Retinal pigment epithelial cell (primary cell): ENCODE results near the gene DUSP6.

Experiments used
- DNase-seq: peaks from one replicate; pipeline ENCODE4 v3.0.0-alpha.2; 2010; ENCODE audit warnings: low read depth
- H3K4me3 ChIP-seq: 2 replicates; pipeline ENCODE4 v1.5.1; 2011; ENCODE audit warnings: mild to moderate bottlenecking, low read length, control low read depth, moderate library complexity
- TF ChIP-seq, protein P1 (sequence below): conservative IDR thresholded peaks from 2 replicates; pipeline ENCODE4 v1.5.1; 2011; ENCODE audit warnings: low read depth, low read length, control low read depth, inconsistent platforms

The DUSP6 gene

DNA sequence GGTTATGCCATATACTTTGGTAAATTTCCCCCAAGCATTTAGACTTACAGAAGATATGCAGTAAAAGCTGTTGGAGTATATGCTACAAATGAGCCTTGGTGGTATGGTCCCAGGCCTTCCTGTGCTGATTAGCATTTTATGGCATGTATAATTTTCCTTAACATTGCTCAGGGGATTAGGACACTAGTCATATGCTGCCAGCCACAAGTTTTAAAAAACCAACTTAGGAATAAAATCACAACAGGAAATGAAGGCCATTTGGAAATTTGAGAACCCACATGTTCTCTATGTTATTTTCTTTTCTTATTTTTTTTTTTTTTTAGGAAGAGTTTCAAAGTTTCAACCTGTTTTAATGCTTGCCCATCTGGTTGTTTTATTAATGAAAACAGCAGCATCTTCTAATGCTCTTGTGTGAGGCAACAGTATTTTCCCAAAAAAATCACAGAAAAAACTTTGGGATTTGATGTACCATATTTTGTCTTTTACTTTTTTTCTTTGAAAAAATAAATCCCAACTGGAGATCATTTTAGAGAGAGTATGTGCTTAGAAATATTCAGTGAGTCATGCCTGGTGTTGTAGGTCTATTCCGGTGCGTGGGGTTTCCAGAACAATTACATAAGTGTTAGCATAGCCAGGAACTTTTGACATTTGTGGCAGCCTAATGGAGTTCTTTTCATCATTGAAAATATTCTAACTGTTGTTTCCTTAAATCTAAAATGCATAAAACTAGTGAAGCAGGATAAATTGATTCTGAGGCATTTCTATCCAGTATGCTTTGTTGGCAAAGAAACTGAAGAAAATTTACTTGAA is 21.7 kb upstream of the DUSP6 start:
- no peak overlapping the region for H3K4me3 ChIP-seq
- peak; percentile 87 for DNase-seq
- TF ChIP-seq, protein P1, sequence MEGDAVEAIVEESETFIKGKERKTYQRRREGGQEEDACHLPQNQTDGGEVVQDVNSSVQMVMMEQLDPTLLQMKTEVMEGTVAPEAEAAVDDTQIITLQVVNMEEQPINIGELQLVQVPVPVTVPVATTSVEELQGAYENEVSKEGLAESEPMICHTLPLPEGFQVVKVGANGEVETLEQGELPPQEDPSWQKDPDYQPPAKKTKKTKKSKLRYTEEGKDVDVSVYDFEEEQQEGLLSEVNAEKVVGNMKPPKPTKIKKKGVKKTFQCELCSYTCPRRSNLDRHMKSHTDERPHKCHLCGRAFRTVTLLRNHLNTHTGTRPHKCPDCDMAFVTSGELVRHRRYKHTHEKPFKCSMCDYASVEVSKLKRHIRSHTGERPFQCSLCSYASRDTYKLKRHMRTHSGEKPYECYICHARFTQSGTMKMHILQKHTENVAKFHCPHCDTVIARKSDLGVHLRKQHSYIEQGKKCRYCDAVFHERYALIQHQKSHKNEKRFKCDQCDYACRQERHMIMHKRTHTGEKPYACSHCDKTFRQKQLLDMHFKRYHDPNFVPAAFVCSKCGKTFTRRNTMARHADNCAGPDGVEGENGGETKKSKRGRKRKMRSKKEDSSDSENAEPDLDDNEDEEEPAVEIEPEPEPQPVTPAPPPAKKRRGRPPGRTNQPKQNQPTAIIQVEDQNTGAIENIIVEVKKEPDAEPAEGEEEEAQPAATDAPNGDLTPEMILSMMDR, result no peak

DNA sequence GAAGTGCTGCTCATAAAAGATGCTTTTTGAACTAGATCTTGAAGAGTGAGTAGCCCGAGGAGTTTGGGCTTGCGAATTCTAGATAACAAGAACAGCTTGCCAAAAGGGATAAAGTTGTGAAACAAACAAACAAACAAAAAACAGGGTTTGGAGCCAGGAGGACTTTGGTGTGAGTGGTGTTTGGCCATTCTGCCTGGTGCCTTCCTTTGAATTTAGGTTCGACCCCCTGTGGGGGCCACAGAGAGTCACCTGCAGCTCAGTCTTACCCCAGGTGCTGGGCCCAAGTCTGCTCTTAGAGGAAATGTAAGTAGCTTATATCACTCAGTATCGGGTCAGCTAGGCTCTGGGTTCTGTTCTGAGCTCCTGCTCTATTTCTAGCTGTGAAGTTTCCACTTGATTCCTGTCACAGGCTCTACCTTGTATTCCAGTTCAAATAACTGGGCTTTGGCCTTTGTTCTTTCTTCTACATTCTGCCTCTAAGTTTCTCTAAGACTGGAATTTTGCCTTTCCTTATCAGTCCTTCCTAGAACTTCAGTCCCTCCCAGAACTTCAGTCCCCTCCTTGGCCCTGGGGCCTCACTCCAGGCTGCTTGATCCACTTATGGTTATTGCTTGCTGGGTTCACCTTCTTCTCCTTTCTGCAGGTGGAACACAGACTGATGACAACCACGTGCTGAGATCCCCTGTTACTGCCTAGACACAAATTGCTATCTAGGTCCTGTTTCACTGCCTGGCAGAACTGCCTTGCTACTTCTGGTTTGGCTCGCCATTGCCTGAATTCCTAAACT is 20.5 kb upstream of the DUSP6 start:
- H3K4me3 ChIP-seq, result no peak overlapping the region
- DNase-seq, result no peak
- TF ChIP-seq, protein P1, result no peak

DNA sequence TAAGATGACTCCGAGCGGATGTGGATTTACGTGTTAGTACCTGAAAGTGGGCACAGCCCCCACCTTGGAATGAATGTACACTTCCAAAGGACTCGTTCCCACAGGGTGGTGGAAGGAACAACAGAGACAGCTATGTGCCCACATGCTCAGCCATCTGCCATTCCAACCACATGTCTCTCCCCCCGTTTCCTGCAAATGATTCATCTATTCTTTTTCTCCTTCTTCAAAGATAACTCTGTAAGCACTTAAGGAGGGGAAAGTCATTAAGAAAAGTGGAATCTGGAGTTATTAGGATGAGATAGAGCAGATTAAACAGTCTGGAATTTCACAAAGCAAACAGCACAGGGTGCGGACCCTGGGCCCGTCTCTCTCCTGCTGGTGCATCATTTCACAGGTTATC is 18.5 kb upstream of the DUSP6 start:
- DNase-seq, result no peak
- no peak overlapping the region for H3K4me3 ChIP-seq
- TF ChIP-seq, protein P1, result no peak

DNA sequence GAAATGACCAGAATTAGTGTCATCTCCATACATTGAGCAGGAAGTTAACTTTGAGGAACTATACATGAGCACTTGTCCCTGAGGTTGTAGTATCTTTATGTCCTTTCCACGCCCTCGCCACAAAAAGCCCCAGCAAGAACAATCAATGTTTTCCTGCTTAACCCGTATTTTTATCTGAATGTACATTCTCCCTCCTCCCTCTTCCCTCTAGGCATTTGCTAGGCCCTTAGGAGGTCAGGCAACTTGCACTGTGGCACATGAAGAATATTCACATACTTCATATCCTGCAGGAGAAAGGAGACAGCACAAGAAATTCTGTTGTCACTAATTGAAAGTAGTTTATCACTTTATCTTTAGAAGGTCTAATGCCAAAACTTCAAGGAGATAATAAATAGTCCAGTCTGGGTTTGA is 18.1 kb upstream of the DUSP6 start:
- DNase-seq, result no peak
- TF ChIP-seq, protein P1, result no peak
- no peak overlapping the region for H3K4me3 ChIP-seq

DNA sequence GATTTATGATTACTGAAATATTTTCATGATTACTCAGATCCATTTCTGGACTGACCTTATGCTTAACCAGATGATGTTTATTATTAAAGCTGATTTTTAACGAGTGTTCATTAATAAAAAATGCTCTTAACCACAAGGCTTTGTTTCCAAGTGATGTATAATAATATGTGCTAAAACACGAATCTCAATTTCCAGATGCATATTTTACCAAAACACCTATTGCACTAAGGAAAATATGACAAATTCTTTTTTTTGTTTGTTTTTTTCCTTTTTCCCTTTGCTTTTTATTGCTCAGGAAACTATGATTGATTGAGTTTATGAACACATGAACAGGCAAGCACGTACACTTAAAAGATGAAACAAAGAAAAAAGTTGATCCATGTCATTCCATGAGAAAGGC is 16.9 kb upstream of the DUSP6 start:
- no peak for DNase-seq
- TF ChIP-seq, protein P1, result no peak
- H3K4me3 ChIP-seq, result no peak overlapping the region

DNA sequence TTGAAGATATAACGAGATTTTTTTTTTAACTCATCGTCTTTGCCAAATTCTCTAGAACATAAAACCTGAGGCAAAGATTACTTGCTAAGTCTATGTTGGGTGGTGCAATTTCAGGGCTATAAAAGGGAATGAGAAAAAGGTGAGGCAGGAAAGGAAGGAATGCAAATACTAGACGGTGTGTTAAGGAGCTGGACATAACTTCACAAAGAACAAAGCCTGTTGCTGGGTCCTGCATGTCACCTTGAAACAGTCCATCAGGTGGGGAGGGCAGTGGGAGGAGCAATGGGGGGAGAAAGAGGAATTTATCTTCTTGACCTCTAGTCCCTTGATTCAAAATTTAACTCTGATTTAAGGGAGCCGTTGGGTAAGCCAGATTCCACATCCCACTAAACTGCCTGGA is 16.1 kb upstream of the DUSP6 start:
- TF ChIP-seq, protein P1, result no peak
- H3K4me3 ChIP-seq, result no peak overlapping the region

More for the DNA sequence above, 16.1 kb upstream of the DUSP6 start:
- no peak for DNase-seq
